Measurements from ENCODE around the gene AKAP6. TPM values are rescaled to one million over a fixed set of nuclear protein-coding genes. Genes with fewer than 3 reads are reported as not detected.

AKAP6 gene
- total RNA-seq, 1 experiment from 2014 or later = 1.1 TPM

GRCh38 chr14:32692441-32692840 is 363.3 kb downstream of the AKAP6 start:
- Histone ChIP-seq H3K56ac (ENCODE audit: insufficient read length, low read depth, low read length) (no peak overlapping the region), H3K9ac (ENCODE audit: extremely low read depth, insufficient read length, low read length) (no peak overlapping the region), H4K20me1 (ENCODE audit: control insufficient read depth, insufficient read depth, insufficient read length) (no peaks in the 10 kb centered on the region), H3K4me2 (ENCODE audit: insufficient read depth, insufficient read length, low read length) (no peak overlapping the region), H3K27me3 (ENCODE audit: insufficient read depth, low read length) (no peaks in the 10 kb centered on the region), H3K79me1 (ENCODE audit: insufficient read depth, low read depth, low read length, poor library complexity, severe bottlenecking) (no peaks in the 10 kb centered on the region), H4K91ac (ENCODE audit: insufficient read length, low read depth, low read length) (no peak overlapping the region), H4K5ac (ENCODE audit: insufficient read length, low read depth, low read length) (no peak overlapping the region), H3K23ac (ENCODE audit: insufficient read length, low read depth, low read length) (no peak overlapping the region), H2BK5ac (ENCODE audit: insufficient read length, low read length) (no peak overlapping the region), H2AK5ac (ENCODE audit: insufficient read length, low read length) (no peak overlapping the region), H3K23me2 (ENCODE audit: insufficient read length, low read depth, low read length, poor library complexity, severe bottlenecking) (no peaks in the 10 kb centered on the region), H2BK20ac (ENCODE audit: low read depth, low read length, poor library complexity, severe bottlenecking) (no peak overlapping the region), H3K27ac (ENCODE audit: insufficient read length, low read depth, low read length) (no peak overlapping the region), H3K14ac (ENCODE audit: insufficient read depth, low read length) (no peak overlapping the region), H3T11ph (ENCODE audit: low read length) (no peak overlapping the region), H3K9me3 (ENCODE audit: control insufficient read depth, low read depth, low read length) (no peaks in the 10 kb centered on the region), H3K18ac (ENCODE audit: insufficient read length, low read depth, low read length) (no peak overlapping the region), H3K4ac (ENCODE audit: low read depth, low read length) (no peak overlapping the region), H3K79me2 (ENCODE audit: insufficient read depth, low read length) (no peaks in the 10 kb centered on the region), H2BK120ac (ENCODE audit: low read depth, low read length, poor library complexity, severe bottlenecking) (no peak overlapping the region), H2AFZ (ENCODE audit: low read length) (no peak overlapping the region), H2BK15ac (ENCODE audit: low read depth, low read length) (no peak overlapping the region), H3K4me1 (ENCODE audit: insufficient read depth, low read length) (no peaks in the 10 kb centered on the region; the same call in 1 of the 2 replicates), H2BK12ac (ENCODE audit: insufficient read length, low read depth, low read length) (no peak overlapping the region), H4K8ac (replicated peaks; ENCODE audit: insufficient read length, low read depth, low read length) (no peak overlapping the region)
- WGBS (ENCODE audit: extremely low coverage, insufficient read length, low lambda C conversion rate) = no CpG with 5 or more reads among the region's 2 CpGs
- H3K4me1 Mint-ChIP-seq = peaks cover 8 to 15% of the 10 kb centered on the region in 2 experiments; a peak in 3 of 4 replicates
- TF ChIP-seq CTCF (conservative IDR thresholded peaks at IDR 0.05) = no peak
- H3K4me3 Mint-ChIP-seq = no peak overlapping the region
- H3K27ac Mint-ChIP-seq = no peak overlapping the region
- H3K36me3 Mint-ChIP-seq (ENCODE audit: insufficient read depth in 1 of 3, low read depth in 3 of 3) = no peaks in the 10 kb centered on the region
- DNase-seq = no peak
- no peaks in the 10 kb centered on the region for H3K9me3 Mint-ChIP-seq
- H3K27me3 Mint-ChIP-seq (ENCODE audit: low read depth) = no peaks in the 10 kb centered on the region

All from H9 (cell line).